Body of pancreas (tissue), 4 donors: ENCODE measurements around the gene SPOCD1. TPM values are rescaled to one million over a fixed set of nuclear protein-coding genes. Genes with fewer than 3 reads are reported as not detected.

ENCODE experiments used
- ATAC-seq: fragments of 150-250 bp; one replicate; pipeline ENCODE4 v1.9.1; 2016
- DNase-seq, 4 donors: peaks; one replicate each; pipeline ENCODE4 v3.0.0-alpha.2; 2019
- H3K27ac ChIP-seq, 4 donors: fragments of 200-600 bp; sonication (generic); 1 replicate in 3 of 4; 2 replicates in 1 of 4; pipeline versions ENCODE4 v1.5.1 to v1.6.1; 2016 to 2019; ENCODE audit warnings: mild to moderate bottlenecking in 1 of 4, mixed read lengths in 1 of 4, moderate library complexity in 1 of 4
- H3K27me3 ChIP-seq, 2 donors: fragments of 200-600 bp; sonication (generic); one replicate each; pipeline ENCODE4 v1.6.0; 2016; ENCODE audit warnings: mild to moderate bottlenecking in 1 of 2
- H3K36me3 ChIP-seq, 2 donors: fragments of 200-600 bp; sonication (generic); replicated peaks in 1 of 2; 2 replicates each; pipeline ENCODE4 v1.5.1; 2016; ENCODE audit warnings: low read depth in 2 of 2; ENCODE audit not compliant: insufficient read depth in 1 of 2
- H3K4me1 ChIP-seq: fragments of 200-600 bp; sonication (generic); one replicate; pipeline ENCODE4 v1.6.0; 2016
- H3K4me3 ChIP-seq, 2 donors: fragments of 200-600 bp; sonication (generic); 1 replicate in 1 of 2; 2 replicates in 1 of 2; pipeline ENCODE4 v1.5.1; 2016 to 2019
- H3K9me3 ChIP-seq, 3 donors: fragments of 200-600 bp; sonication (generic); 1 replicate in 2 of 3; 2 replicates in 1 of 3; pipeline ENCODE4 v1.5.1; 2016
- POLR2A ChIP-seq, 3 donors: fragments of 450-650 bp; IDR thresholded peaks; one replicate each; pipeline ENCODE4 v1.6.1; 2016; ENCODE audit warnings: antibody characterized with exemption in 3 of 3, mild to moderate bottlenecking in 2 of 3
- WGBS, 2 donors: methylation state at CpG; one replicate each; pipeline ENCODE4 v1.1.5; 2017; 5-methylcytosine and 5-hydroxymethylcytosine counted together
- intact Hi-C: fragments of 100-400 bp; cut with DNase I; formaldehyde crosslinking; loops from one replicate; pipeline ENCODE4 v1.15.1; 2023
- total RNA-seq, 2 donors: library from RNA; depleted of rRNA; stranded (reverse); fragments of >200 nt; gene quantifications; one replicate each; pipeline ENCODE4 v1.1.0, GENCODE V29; 2016
- TF ChIP-seq, protein P1 (sequence below), 7 experiments: fragments of 450-650 bp in 4 of 7; fragments of 200-600 bp in 3 of 7; sonication (generic) in 3 of 7; IDR thresholded peaks; one replicate each; pipeline ENCODE4 v1.5.1; 2016 to 2019; ENCODE audit warnings: antibody characterized with exemption in 7 of 7

The SPOCD1 gene
- total RNA-seq: under 1 TPM in 1 of 2 donors, not detected in 1; 0.26 TPM

DNA sequence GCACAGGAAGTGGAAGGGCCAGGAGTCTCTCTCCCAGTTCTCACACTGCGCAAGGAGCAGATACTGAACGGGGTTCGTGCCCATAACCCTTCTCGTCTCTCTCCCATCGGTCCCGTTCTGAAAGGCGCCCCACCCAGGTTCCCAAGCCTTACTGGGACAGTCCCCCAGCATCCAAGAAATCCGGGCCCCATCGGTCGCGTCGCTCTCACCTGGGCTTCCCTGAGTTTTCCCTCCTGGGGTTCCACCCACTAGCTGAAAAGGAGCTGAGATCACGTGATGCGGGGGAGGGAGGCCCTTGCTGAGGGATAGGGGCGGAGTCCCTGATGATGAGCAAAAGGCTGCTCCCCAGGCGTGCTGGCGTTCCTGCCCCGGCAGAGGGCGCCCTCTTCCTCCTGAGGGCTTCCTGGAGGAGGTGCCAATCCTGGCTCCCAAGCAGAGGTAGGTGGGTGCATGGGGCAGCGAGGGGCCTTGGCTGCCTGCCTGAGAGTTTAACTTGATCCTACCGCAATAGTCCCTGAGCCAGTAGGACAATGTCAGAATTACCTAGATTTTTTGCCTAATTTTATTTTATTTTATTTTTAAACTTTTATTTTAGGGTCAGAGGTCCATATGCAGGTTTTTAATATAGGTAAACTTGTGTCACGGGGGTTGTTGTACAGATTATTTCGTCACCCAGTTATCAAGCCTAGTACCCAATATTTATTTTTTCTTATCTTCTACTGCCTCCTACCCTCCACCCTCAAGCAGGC is at the start of gene SPOCD1:
Gene SPOCD1 (minus strand): TSS at position 271 of the 749 bp plus-strand sequence. CDS start 689 bp downstream, outside the sequence.
- H3K4me3 ChIP-seq: no peak within 1 kb of the TSS

GRCh38 chr1:31862071-31862470 is 46.2 kb upstream of the SPOCD1 start:
- ATAC-seq: no peak
- no peak for DNase-seq
- no peaks in the 10 kb centered on the region for H3K36me3 ChIP-seq
- no peaks in the 10 kb centered on the region for H3K27me3 ChIP-seq
- H3K9me3 ChIP-seq: no peaks in the 10 kb centered on the region
- 87 to 92% methylated on average over 4 of the region's 4 CpGs for WGBS, 2 donors
- no peak overlapping the region for H3K27ac ChIP-seq
- no peaks in the 10 kb centered on the region for H3K4me1 ChIP-seq
- TF ChIP-seq, protein P1, sequence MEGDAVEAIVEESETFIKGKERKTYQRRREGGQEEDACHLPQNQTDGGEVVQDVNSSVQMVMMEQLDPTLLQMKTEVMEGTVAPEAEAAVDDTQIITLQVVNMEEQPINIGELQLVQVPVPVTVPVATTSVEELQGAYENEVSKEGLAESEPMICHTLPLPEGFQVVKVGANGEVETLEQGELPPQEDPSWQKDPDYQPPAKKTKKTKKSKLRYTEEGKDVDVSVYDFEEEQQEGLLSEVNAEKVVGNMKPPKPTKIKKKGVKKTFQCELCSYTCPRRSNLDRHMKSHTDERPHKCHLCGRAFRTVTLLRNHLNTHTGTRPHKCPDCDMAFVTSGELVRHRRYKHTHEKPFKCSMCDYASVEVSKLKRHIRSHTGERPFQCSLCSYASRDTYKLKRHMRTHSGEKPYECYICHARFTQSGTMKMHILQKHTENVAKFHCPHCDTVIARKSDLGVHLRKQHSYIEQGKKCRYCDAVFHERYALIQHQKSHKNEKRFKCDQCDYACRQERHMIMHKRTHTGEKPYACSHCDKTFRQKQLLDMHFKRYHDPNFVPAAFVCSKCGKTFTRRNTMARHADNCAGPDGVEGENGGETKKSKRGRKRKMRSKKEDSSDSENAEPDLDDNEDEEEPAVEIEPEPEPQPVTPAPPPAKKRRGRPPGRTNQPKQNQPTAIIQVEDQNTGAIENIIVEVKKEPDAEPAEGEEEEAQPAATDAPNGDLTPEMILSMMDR (IDR thresholded peaks at IDR 0.05): no peak
- TF ChIP-seq POLR2A (IDR thresholded peaks at IDR 0.05): no peak
- intact Hi-C loops: no loop called here
- H3K4me3 ChIP-seq: no peak overlapping the region

More for the DNA sequence above, at the start of gene SPOCD1:
- Histone ChIP-seq H3K36me3 (no peaks in the 10 kb centered on the region), H3K27ac (no peak within 1 kb of the TSS), H3K4me1 (peaks cover 4% of the 10 kb centered on the region), H3K9me3 (no peaks in the 10 kb centered on the region), H3K27me3 (no peaks in the 10 kb centered on the region)
- TF ChIP-seq, protein P1 (IDR thresholded peaks at IDR 0.05): peak; percentile 32 to 78 (median 61)
- no peak for TF ChIP-seq POLR2A (IDR thresholded peaks at IDR 0.05)
- intact Hi-C loops: no loop called here
- DNase-seq (peak; percentile 73 to 85 (median 80)), ATAC-seq (peak; percentile 82)
- 28 to 44% methylated on average over 20 to 23 of the region's 23 CpGs for WGBS, 2 donors

DNA sequence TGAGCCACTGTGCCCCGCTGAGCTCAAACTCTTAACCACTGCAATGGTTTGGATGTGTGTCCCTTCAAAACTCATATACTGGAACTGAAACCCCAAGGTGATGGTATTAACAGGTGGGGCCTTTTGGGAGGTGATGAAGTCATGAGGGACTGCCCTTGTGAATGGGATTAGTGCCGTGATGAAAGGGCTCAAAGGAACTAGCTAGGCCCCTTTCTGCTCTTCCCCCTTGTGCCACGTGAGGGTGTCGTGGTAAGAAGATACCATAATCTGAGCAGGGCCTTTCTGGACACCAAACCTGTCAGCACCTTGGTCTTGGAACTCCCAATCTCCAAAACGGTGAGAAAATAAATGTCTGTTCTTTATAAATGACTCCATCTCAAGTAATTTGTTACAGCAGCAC is 45.5 kb upstream of the SPOCD1 start:
- peak in 1 of 4 donors; percentile 28 for DNase-seq
- no peaks in the 10 kb centered on the region for H3K27me3 ChIP-seq
- H3K27ac ChIP-seq: no peak overlapping the region
- no peak for TF ChIP-seq POLR2A (IDR thresholded peaks at IDR 0.05)
- TF ChIP-seq, protein P1 (IDR thresholded peaks at IDR 0.05): peak in 2 of 7 experiments; percentile 8 to 39
- H3K36me3 ChIP-seq: no peaks in the 10 kb centered on the region
- no peaks in the 10 kb centered on the region for H3K4me1 ChIP-seq
- 66 to 82% methylated on average over 4 to 5 of the region's 5 CpGs for WGBS, 2 donors
- H3K4me3 ChIP-seq: no peak overlapping the region
- intact Hi-C loops: no loop called here
- H3K9me3 ChIP-seq: no peaks in the 10 kb centered on the region
- no peak for ATAC-seq

- 88 to 95% methylated on average over 7 of the region's 7 CpGs for WGBS, 2 donors
- Histone ChIP-seq H3K4me1 (no peaks in the 10 kb centered on the region), H3K4me3 (no peak overlapping the region), H3K36me3 (no peaks in the 10 kb centered on the region), H3K9me3 (no peaks in the 10 kb centered on the region), H3K27me3 (no peaks in the 10 kb centered on the region), H3K27ac (no peak overlapping the region)
- no peak for TF ChIP-seq POLR2A (IDR thresholded peaks at IDR 0.05)
- TF ChIP-seq, protein P1 (IDR thresholded peaks at IDR 0.05): no peak
- DNase-seq (no peak), ATAC-seq (no peak)
- intact Hi-C loops: no loop called here
These were observed 44.8 kb upstream of the SPOCD1 start for GRCh38 chr1:31860581-31860980.

DNA sequence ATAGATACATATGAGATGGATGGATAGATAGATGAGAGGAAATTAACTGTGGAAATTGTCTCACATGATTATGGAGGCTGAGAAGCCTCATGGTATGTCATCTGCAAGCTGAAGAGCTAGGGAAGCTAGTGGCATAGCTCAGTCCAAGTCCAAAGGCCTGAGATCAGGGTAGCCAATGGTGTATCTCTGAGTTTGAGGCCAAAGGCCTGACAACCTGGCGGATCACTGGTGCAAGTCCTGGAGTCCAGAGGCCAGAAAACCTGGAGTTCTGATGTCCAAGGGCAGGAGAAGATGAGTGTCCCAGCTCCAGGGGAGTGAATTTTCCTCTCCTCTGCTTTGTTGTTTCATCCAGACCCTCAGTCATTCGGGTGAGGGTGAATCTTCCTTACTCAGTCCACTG is 43.9 kb upstream of the SPOCD1 start:
- H3K36me3 ChIP-seq: no peaks in the 10 kb centered on the region
- no peak overlapping the region for H3K27ac ChIP-seq
- H3K4me3 ChIP-seq: no peak overlapping the region
- DNase-seq: no peak
- no peaks in the 10 kb centered on the region for H3K4me1 ChIP-seq
- H3K9me3 ChIP-seq: no peaks in the 10 kb centered on the region
- no peak for ATAC-seq
- intact Hi-C loops: no loop called here
- WGBS, 2 donors: 91 to 94% methylated on average over 2 of the region's 2 CpGs
- H3K27me3 ChIP-seq: no peaks in the 10 kb centered on the region
- no peak for TF ChIP-seq POLR2A (IDR thresholded peaks at IDR 0.05)
- TF ChIP-seq, protein P1 (IDR thresholded peaks at IDR 0.05): no peak
